HG03439 (cell line): ENCODE data around the gene RMRP.

Experiments used
- ATAC-seq: cut with Tn5 transposase; IDR thresholded peaks from one replicate; pipeline ENCODE4 v1.9.1; 2021; ENCODE audit warnings: mild to moderate bottlenecking, moderate library complexity; ENCODE audit not compliant: unreplicated experiment

The RMRP gene

GRCh38 chr9:35657546-35658136 is at the start of gene RMRP:
TSS of gene RMRP (minus strand) at chr9:35658019.
- ATAC-seq, result peak; percentile 90

- no peak for ATAC-seq
Observed at GRCh38 chr9:35706951-35707350, 49.1 kb upstream of the RMRP start.

GRCh38 chr9:35705836-35706430 is 48.1 kb upstream of the RMRP start:
- ATAC-seq, result no peak

- no peak for ATAC-seq
Observed at GRCh38 chr9:35705372-35705771, 47.6 kb upstream of the RMRP start.

- no peak for ATAC-seq
Observed at GRCh38 chr9:35703906-35704672, 46.3 kb upstream of the RMRP start.

- ATAC-seq, result no peak
Observed at GRCh38 chr9:35702696-35703095, 44.9 kb upstream of the RMRP start.

- ATAC-seq, result no peak
Observed at GRCh38 chr9:35700942-35701341, 43.1 kb upstream of the RMRP start.

- no peak for ATAC-seq
Observed at GRCh38 chr9:35700031-35700430, 42.2 kb upstream of the RMRP start.

- ATAC-seq, result no peak
Observed at GRCh38 chr9:35698231-35698630, 40.4 kb upstream of the RMRP start.

- no peak for ATAC-seq
Observed at GRCh38 chr9:35697486-35697885, 39.7 kb upstream of the RMRP start.

GRCh38 chr9:35696520-35697215 is 38.8 kb upstream of the RMRP start:
- peak; percentile 59 for ATAC-seq

GRCh38 chr9:35695943-35696401 is 38.2 kb upstream of the RMRP start:
- ATAC-seq, result no peak

GRCh38 chr9:35691757-35692301 is 34.0 kb upstream of the RMRP start:
- ATAC-seq, result no peak

- ATAC-seq, result no peak
Observed at GRCh38 chr9:35691334-35691650, 33.5 kb upstream of the RMRP start.

GRCh38 chr9:35690614-35691333 is 33.0 kb upstream of the RMRP start:
- no peak for ATAC-seq

GRCh38 chr9:35690294-35690613 is 32.4 kb upstream of the RMRP start:
- ATAC-seq, result no peak

GRCh38 chr9:35689542-35690293 is 31.9 kb upstream of the RMRP start, which contains the start of gene TPM2:
TSS of gene TPM2 (minus strand) at chr9:35689925. CDS start at chr9:35689817, 108 bp downstream.
- ATAC-seq, result no peak

GRCh38 chr9:35688558-35689541 is 31.0 kb upstream of the RMRP start:
- no peak for ATAC-seq
